GOT3 (cell line): ENCODE results near the gene IL20RA.
"Not testable (repeated sequence)": the region's sequence is repeated elsewhere in the genome, so short reads cannot be mapped to it uniquely, and the experiment has no call there.

Experiments used
- DNase-seq: peaks from one replicate; lab custom pipeline; 2025; ENCODE audit warnings: mixed read lengths; lab: John Stamatoyannopoulos, UW

Gene IL20RA

GRCh38 chr6:136971609-136972008 lies 73.2 kb downstream of the IL20RA start:
- no peak for DNase-seq

- DNase-seq, result no peak
Observed at GRCh38 chr6:136969930-136970329, 74.8 kb downstream of the IL20RA start.

GRCh38 chr6:136969433-136969832 lies 75.3 kb downstream of the IL20RA start:
- DNase-seq, result no peak

- no peak for DNase-seq
Observed at GRCh38 chr6:136968837-136969236, 75.9 kb downstream of the IL20RA start.

- DNase-seq, result peak; percentile 15
Observed at GRCh38 chr6:136967876-136968752, 76.7 kb downstream of the IL20RA start.

- no peak for DNase-seq
Observed at GRCh38 chr6:136964398-136964797, 80.4 kb downstream of the IL20RA start.

GRCh38 chr6:136963259-136963658 lies 81.5 kb downstream of the IL20RA start:
- DNase-seq, result no peak

- DNase-seq, result no peak
Observed at GRCh38 chr6:136962661-136963060, 82.1 kb downstream of the IL20RA start.

- DNase-seq, result no peak
Observed at GRCh38 chr6:136961848-136962247, 82.9 kb downstream of the IL20RA start.

GRCh38 chr6:136960781-136961180 lies 84.0 kb downstream of the IL20RA start:
- DNase-seq, result no peak

- not testable (repeated sequence) for DNase-seq
Observed at GRCh38 chr6:136959935-136960334, 84.8 kb downstream of the IL20RA start.

GRCh38 chr6:136959471-136959891 lies 85.3 kb downstream of the IL20RA start:
- DNase-seq, result no peak

- DNase-seq, result no peak
Observed at GRCh38 chr6:136958168-136958567, 86.6 kb downstream of the IL20RA start.

- DNase-seq, result no peak
Observed at GRCh38 chr6:136956590-136957544, 87.9 kb downstream of the IL20RA start.

- DNase-seq, result no peak
Observed at GRCh38 chr6:136955123-136955522, 89.6 kb downstream of the IL20RA start.

- no peak for DNase-seq
Observed at GRCh38 chr6:136952714-136953260, 92.0 kb downstream of the IL20RA start.

GRCh38 chr6:136950436-136951126 lies 94.2 kb downstream of the IL20RA start:
- no peak for DNase-seq
